ENCODE measurements around the gene KSR2.

The KSR2 gene

GRCh38 chr12:117538032-117538690 lies 430.6 kb downstream of the KSR2 start:
- no peak overlapping the region for H3K4me3 ChIP-seq (ENCODE audit: low read length)
- DNase-seq (ENCODE audit: low read depth, low spot score): no peak

GRCh38 chr12:117533687-117534086 lies 435.1 kb downstream of the KSR2 start:
- H3K4me3 ChIP-seq (ENCODE audit: low read length): no peak overlapping the region
- DNase-seq (ENCODE audit: low read depth, low spot score): no peak

DNA sequence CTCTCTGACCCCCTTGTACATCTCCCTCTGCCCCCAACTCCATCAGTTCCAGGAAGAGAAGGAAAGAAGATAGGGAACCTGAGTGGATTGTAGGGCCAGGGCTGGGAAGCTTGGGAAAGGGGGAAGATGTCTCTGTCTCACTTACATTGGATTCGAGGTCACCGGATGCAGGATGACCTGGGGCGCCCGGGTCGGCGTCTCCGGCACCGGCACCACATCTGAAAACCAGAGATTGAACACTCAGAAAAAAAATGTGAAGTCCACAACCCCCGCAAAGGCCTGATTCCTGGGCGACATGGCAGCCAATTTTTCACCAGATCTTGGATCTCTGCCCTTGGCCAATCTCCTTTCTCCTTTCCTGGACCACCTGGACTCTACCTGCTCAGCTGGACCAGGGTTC lies 438.0 kb downstream of the KSR2 start:
- no peak overlapping the region for H3K4me3 ChIP-seq (ENCODE audit: low read length)
- DNase-seq (ENCODE audit: low read depth, low spot score): no peak

GRCh38 chr12:117528538-117528937 lies 440.3 kb downstream of the KSR2 start:
- DNase-seq (ENCODE audit: low read depth, low spot score): no peak
- no peak overlapping the region for H3K4me3 ChIP-seq (ENCODE audit: low read length)

- DNase-seq (ENCODE audit: low read depth, low spot score): no peak
- no peak overlapping the region for H3K4me3 ChIP-seq (ENCODE audit: low read length)
These were observed 441.3 kb downstream of the KSR2 start for GRCh38 chr12:117527479-117527855.

- H3K4me3 ChIP-seq (ENCODE audit: low read length): no peak overlapping the region
- no peak for DNase-seq (ENCODE audit: low read depth, low spot score)
These were observed 441.9 kb downstream of the KSR2 start for GRCh38 chr12:117526757-117527478.

DNA sequence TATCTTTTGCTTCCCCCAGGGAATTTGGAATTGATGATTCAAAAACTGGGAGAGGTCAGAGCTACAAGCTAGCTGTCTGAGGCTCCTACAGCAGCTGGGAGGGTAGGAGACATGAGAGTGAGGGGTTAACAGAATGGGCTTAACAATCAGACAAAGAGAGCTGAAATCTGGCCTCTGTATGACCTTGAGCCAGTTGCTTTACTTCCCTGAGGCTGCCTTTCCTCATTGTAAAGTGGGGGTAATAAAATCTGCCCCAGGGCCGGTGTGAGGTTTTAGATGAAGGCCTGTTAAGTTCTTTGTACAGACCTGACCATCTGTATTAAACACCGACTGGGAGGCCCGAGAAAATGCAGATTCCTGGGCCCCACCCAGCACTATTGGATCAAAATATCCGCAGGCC lies 443.0 kb downstream of the KSR2 start:
- no peak for DNase-seq (ENCODE audit: low read depth, low spot score)
- H3K4me3 ChIP-seq (ENCODE audit: low read length): no peak overlapping the region

DNA sequence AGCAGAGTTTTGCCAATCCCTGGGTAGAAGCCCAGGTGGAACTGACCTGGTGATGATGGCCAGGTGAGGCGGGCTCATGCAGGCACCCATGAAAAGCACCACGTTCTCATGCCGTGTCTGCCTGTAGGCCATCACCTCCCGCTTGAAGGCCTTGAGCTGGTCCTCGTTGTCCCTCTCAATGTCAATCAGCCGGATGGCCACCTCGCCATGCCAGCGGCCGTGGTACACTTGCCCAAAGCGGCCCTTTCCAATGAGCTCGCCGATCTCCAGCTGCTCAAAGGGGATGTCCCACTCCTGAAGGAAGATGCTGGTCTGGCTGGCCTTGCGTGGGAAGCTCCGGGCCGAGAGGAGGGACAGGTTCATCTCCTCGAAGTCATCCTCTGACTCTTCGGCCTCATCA lies 444.0 kb downstream of the KSR2 start:
- H3K4me3 ChIP-seq (ENCODE audit: low read length): no peak overlapping the region
- DNase-seq (ENCODE audit: low read depth, low spot score): no peak

DNA sequence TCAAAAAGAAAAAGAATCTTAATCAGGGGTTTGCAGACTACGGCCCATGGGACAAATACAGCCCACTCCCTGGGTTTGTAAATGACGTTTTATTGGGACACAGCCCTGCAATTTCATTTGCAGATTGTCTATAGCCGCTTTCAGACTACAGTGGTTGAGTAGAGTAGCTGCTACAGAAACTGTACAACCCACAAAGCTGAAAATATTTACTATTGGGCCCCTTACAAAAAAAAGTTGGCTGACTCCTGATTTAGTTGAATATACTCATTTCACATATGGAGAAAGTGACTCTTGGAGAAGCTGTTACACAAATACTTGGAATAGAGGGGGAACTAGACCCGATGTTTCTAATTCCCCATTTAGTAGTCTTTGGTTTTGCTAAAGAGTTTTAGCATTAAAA lies 444.8 kb downstream of the KSR2 start:
- H3K4me3 ChIP-seq (ENCODE audit: low read length): no peak overlapping the region
- DNase-seq (ENCODE audit: low read depth, low spot score): no peak

DNA sequence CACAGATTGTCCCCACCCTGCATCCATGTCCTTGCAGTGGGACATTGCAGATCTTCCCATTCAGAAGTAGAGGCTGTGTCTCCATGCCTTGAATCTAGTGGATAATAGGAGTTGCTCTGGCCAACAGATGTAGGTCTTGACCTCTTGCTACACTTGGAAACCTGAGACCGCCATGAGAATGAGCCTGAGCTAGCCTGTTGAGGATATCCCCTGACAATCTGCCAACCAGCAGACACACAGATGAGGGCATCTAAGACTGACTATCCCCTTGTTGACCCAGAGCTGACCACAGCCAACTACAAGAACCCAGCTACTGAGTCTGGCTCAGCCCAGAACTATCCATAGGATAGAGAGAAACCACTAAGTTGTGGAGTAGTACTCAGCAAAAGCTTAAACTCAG lies 446.2 kb downstream of the KSR2 start:
- DNase-seq (ENCODE audit: low read depth, low spot score): no peak
- no peak overlapping the region for H3K4me3 ChIP-seq (ENCODE audit: low read length)

- DNase-seq (ENCODE audit: low read depth, low spot score): no peak
- no peak overlapping the region for H3K4me3 ChIP-seq (ENCODE audit: low read length)
These were observed 446.9 kb downstream of the KSR2 start for GRCh38 chr12:117521867-117522266.

DNA sequence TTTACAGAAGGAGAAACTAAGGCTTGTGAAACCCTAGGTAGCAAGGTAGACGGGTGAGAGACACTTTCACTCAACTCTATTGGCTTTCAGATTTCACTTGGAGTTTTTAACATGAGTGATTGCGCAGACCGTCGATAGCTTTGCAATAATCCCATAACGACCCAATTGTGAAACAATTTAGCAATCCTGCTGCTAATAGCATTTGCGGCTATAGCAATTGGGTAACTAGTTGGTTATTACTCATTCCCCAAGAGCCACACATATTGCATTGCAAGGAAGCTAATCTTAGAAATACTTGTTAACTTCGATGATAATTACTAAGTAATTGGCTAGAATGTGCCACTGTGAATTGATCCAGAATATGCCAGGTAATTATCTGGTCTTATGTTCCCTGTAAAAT lies 447.4 kb downstream of the KSR2 start:
- H3K4me3 ChIP-seq (ENCODE audit: low read length): no peak overlapping the region
- DNase-seq (ENCODE audit: low read depth, low spot score): no peak

DNA sequence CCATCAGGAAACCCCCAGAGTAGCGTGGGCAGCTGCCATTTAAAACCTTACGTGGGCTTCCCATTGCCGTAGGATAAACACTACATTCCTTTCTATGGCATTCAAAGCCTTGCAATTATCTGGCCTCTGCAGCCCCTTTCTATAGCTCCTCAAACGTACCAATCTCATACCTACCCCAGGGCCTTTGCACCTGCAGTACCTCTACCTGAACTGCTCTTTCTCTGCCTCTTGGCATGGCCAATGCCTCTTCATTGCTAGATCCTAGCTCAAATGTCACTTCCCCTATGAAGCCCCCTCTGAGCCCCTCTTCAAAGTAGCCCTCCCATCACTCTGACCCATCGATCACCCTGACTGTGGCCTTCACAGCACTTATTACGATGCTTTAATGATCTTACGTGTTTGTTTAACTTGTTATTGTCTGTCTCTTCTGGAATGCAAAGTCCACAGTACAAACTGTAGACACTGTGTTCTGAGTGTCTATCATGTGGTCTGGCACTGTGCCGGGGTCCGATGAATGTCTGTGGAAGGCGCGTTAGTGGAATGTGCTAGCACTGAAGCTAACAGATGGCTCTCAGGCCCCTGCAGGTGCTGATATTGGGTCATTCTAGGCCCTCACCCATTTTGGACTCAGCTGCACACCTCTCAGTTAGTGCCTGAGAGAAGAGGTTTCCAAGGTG lies 450.1 kb downstream of the KSR2 start:
- H3K4me3 ChIP-seq (ENCODE audit: low read length): no peak overlapping the region
- no peak for DNase-seq (ENCODE audit: low read depth, low spot score)

GRCh38 chr12:117517219-117517739 lies 451.5 kb downstream of the KSR2 start:
- H3K4me3 ChIP-seq (ENCODE audit: low read length): no peak overlapping the region
- DNase-seq (ENCODE audit: low read depth, low spot score): no peak

DNA sequence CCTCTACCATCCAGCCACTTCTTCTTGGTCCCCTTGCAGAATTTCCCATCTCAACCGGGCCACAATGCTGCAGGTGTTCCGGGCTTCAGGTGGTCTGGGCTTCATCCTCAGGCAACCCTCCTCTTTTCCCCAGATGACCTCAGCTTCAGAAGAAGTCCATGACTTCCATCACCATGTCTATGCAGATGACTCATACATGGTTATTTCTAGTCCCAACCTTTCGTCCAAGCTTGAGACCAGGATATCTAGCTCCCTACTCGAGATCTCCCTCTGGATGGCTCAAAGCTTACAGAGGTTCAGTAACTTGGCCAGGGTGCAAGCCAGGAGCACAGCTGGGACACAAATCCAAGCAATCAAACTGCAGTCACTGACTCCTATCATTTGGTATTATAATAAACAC lies 452.8 kb downstream of the KSR2 start:
- no peak for DNase-seq (ENCODE audit: low read depth, low spot score)
- H3K4me3 ChIP-seq (ENCODE audit: low read length): no peak overlapping the region

- no peak overlapping the region for H3K4me3 ChIP-seq (ENCODE audit: low read length)
- DNase-seq (ENCODE audit: low read depth, low spot score): no peak
These were observed 454.8 kb downstream of the KSR2 start for GRCh38 chr12:117514016-117514415.

- no peak overlapping the region for H3K4me3 ChIP-seq (ENCODE audit: low read length)
- no peak for DNase-seq (ENCODE audit: low read depth, low spot score)
These were observed 455.4 kb downstream of the KSR2 start for GRCh38 chr12:117513353-117513752.

GRCh38 chr12:117508468-117508867 lies 460.3 kb downstream of the KSR2 start:
- DNase-seq (ENCODE audit: low read depth, low spot score): no peak
- no peak overlapping the region for H3K4me3 ChIP-seq (ENCODE audit: low read length)

GRCh38 chr12:117507548-117507947 lies 461.2 kb downstream of the KSR2 start:
- no peak overlapping the region for H3K4me3 ChIP-seq (ENCODE audit: low read length)
- no peak for DNase-seq (ENCODE audit: low read depth, low spot score)

GRCh38 chr12:117506333-117506732 lies 462.5 kb downstream of the KSR2 start:
- no peak overlapping the region for H3K4me3 ChIP-seq (ENCODE audit: low read length)
- no peak for DNase-seq (ENCODE audit: low read depth, low spot score)

All from Jurkat, Clone E6-1 (cell line).